PC-3 (cell line): ENCODE data around the gene HRH2. TPM values are rescaled to one million over a fixed set of nuclear protein-coding genes. Genes with fewer than 3 reads are reported as not detected.

Experiments used
- ATAC-seq: fragments of 200-7000 bp; cut with Tn5 transposase; 2 replicates; pipeline ENCODE4 v1.9.1; 2020; ENCODE audit warnings: mild to moderate bottlenecking, moderate library complexity
- BruUV-seq: library from RNA; stranded (reverse); fragments of 400-500 nt; replicated peaks from 2 replicates; lab custom pipeline; 2021; lab: Mats Ljungman, UMichigan
- CTCF ChIA-PET: fragments of 300-600 bp; sonication (Branson Sonifier 250); formaldehyde crosslinking; loops from one replicate; lab custom pipeline; 2022; ENCODE audit warnings: antibody characterized with exemption; lab: Charles Lee
- POLR2A ChIA-PET: fragments of 300-600 bp; sonication (Branson Sonifier 250); formaldehyde crosslinking; loops from one replicate; lab custom pipeline; 2022; ENCODE audit warnings: antibody characterized with exemption; ENCODE audit not compliant: unreplicated experiment; lab: Charles Lee
- DNase-seq: peaks from one replicate; pipeline ENCODE4 v3.0.0-alpha.2; 2015
- H2AFZ ChIP-seq: fragments of 300-600 bp; sonication (generic); 2 replicates; pipeline ENCODE4 v1.6.0; 2016; ENCODE audit warnings: antibody characterized with exemption, low read length
- H3F3A ChIP-seq: fragments of 300-600 bp; sonication (generic); one replicate; pipeline ENCODE4 v1.6.0; 2017; ENCODE audit warnings: antibody characterized with exemption, low read length, control low read depth, mild to moderate bottlenecking; ENCODE audit not compliant: unreplicated experiment
- H3K27ac ChIP-seq: fragments of 300-600 bp; sonication (generic); 2 replicates; pipeline ENCODE4 v1.5.1; 2016; ENCODE audit warnings: mild to moderate bottlenecking, low read length
- H3K27me3 ChIP-seq: fragments of 300-600 bp; sonication (generic); 2 replicates; pipeline ENCODE4 v1.6.1; 2016; ENCODE audit warnings: low read length, mixed read lengths
- H3K36me3 ChIP-seq: fragments of 300-600 bp; sonication (generic); 2 replicates; pipeline ENCODE4 v1.6.1; 2016; ENCODE audit warnings: low read depth, mixed run types, low read length, mixed read lengths
- H3K4me1 ChIP-seq: fragments of 300-600 bp; sonication (generic); 2 replicates; pipeline ENCODE4 v1.5.1; 2016; ENCODE audit warnings: low read length; ENCODE audit not compliant: insufficient read depth
- H3K4me2 ChIP-seq: fragments of 300-600 bp; sonication (generic); 2 replicates; pipeline ENCODE4 v1.6.0; 2016; ENCODE audit warnings: low read length
- H3K4me3 ChIP-seq: fragments of 300-600 bp; sonication (generic); 2 replicates; pipeline ENCODE4 v1.5.1; 2016; ENCODE audit warnings: mild to moderate bottlenecking, low read length, mixed read lengths
- H3K79me2 ChIP-seq: fragments of 300-600 bp; sonication (generic); 2 replicates; pipeline ENCODE4 v1.6.1; 2017; ENCODE audit warnings: low read length, mixed read lengths
- H3K9ac ChIP-seq: fragments of 300-600 bp; sonication (generic); 2 replicates; pipeline ENCODE4 v1.6.0; 2016; ENCODE audit warnings: mild to moderate bottlenecking, low read length
- H3K9me2 ChIP-seq: fragments of 300-600 bp; sonication (generic); replicated peaks from 2 replicates; pipeline ENCODE4 v1.6.1; 2016; ENCODE audit warnings: mixed run types, low read length, mixed read lengths
- H3K9me3 ChIP-seq: fragments of 300-600 bp; sonication (generic); 2 replicates; pipeline ENCODE4 v1.6.1; 2016; ENCODE audit warnings: low read length, mixed read lengths
- H4K20me1 ChIP-seq: fragments of 300-600 bp; sonication (generic); 2 replicates; pipeline ENCODE4 v1.6.1; 2016; ENCODE audit warnings: low read length, mixed read lengths
- EZH2 ChIP-seq: fragments of 300-600 bp; sonication (generic); IDR thresholded peaks from one replicate; pipeline ENCODE4 v1.6.1; 2017; ENCODE audit warnings: antibody characterized with exemption, mild to moderate bottlenecking, low read length; ENCODE audit not compliant: unreplicated experiment
- EZH2phosphoT487 ChIP-seq: fragments of 300-600 bp; sonication (generic); IDR thresholded peaks from 2 replicates; pipeline ENCODE4 v1.6.1; 2018; ENCODE audit warnings: mild to moderate bottlenecking, antibody characterized with exemption, low read length, borderline replicate concordance
- intact Hi-C: fragments of 100-400 bp; cut with micrococcal nuclease; formaldehyde crosslinking; loops from 2 replicates; pipeline ENCODE4 v1.9.0; 2023
- total RNA-seq: library from RNA; depleted of rRNA; stranded (reverse); fragments of >200 nt; gene quantifications from 2 replicates; pipeline ENCODE4 v1.2.3, GENCODE V29; 2014
- TF ChIP-seq, protein P1 (sequence below): fragments of 300-600 bp; sonication (generic); conservative IDR thresholded peaks from 2 replicates; pipeline ENCODE4 v1.5.1; 2017; ENCODE audit warnings: antibody characterized with exemption, low read depth, mild to moderate bottlenecking, low read length

HRH2 gene
- total RNA-seq, 1 experiment from 2014 or later = not detected

DNA sequence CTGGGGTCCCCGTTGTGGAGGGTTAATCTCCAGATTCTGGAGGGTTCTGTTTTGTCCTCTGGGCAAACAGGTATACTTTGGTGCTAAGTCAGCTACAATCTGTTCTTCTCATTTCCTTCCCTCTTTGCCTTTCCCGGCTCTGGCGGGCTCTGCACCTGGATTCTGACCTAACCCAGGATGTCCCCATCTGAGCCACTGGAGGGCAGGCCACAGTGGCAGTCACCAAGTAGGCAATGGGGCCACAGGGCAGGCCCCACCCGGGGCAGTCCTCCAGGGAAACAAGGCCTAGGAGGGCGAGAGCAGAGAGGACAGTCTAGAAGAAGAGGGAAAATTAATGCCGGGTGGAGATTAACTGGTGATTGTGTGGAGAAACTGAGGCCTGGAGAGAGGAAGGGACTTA lies 40.4 kb upstream of the HRH2 start:
- ATAC-seq = no peak
- CTCF ChIA-PET = no interaction called here

DNA sequence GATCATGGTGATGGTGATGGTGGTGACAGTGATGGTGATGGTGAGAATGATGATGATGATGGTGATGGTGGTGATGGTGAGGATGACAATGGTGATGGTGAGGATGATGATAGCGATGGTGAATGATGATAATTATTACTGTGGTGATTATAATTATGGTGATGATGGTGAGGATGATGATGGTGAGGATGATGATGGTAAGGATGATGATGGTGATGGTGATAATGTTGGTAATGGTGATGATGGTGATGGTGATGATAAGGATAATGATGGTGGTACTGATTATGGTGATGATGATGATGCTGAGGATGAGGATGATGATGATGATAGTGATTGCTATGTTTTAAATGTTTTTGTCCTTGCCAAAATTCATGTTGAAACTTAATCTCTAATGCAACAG lies 37.3 kb upstream of the HRH2 start:
- no peak overlapping the region for H2AFZ ChIP-seq
- H3K36me3 ChIP-seq = no peaks in the 10 kb centered on the region
- TF ChIP-seq EZH2 = no peak
- TF ChIP-seq, protein P1, sequence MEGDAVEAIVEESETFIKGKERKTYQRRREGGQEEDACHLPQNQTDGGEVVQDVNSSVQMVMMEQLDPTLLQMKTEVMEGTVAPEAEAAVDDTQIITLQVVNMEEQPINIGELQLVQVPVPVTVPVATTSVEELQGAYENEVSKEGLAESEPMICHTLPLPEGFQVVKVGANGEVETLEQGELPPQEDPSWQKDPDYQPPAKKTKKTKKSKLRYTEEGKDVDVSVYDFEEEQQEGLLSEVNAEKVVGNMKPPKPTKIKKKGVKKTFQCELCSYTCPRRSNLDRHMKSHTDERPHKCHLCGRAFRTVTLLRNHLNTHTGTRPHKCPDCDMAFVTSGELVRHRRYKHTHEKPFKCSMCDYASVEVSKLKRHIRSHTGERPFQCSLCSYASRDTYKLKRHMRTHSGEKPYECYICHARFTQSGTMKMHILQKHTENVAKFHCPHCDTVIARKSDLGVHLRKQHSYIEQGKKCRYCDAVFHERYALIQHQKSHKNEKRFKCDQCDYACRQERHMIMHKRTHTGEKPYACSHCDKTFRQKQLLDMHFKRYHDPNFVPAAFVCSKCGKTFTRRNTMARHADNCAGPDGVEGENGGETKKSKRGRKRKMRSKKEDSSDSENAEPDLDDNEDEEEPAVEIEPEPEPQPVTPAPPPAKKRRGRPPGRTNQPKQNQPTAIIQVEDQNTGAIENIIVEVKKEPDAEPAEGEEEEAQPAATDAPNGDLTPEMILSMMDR = no peak
- no peak for TF ChIP-seq EZH2phosphoT487
- DNase-seq (no peak), ATAC-seq (no peak)
- no peaks in the 10 kb centered on the region for H3K9me2 ChIP-seq
- no peaks in the 10 kb centered on the region for H4K20me1 ChIP-seq
- no peak overlapping the region for H3K4me2 ChIP-seq
- H3K27ac ChIP-seq = no peak overlapping the region
- H3K9me3 ChIP-seq = no peaks in the 10 kb centered on the region
- H3K27me3 ChIP-seq = 0 out of 2 replicates have a peak, but pooled peaks cover 9% of the 10 kb centered on the region
- intact Hi-C loops = no loop called here
- no peak overlapping the region for H3K9ac ChIP-seq
- BruUV-seq = no TSS peak
- CTCF ChIA-PET = no interaction called here
- H3F3A ChIP-seq = no peaks in the 10 kb centered on the region
- POLR2A ChIA-PET = no interaction called here
- H3K4me1 ChIP-seq = no peaks in the 10 kb centered on the region
- H3K4me3 ChIP-seq = no peak overlapping the region
- no peaks in the 10 kb centered on the region for H3K79me2 ChIP-seq

More for the DNA sequence above, 40.4 kb upstream of the HRH2 start:
- POLR2A ChIA-PET = no interaction called here
- intact Hi-C loops = no loop called here
- Histone ChIP-seq H4K20me1 (no peaks in the 10 kb centered on the region), H3K9me2 (no peaks in the 10 kb centered on the region), H3K9ac (no peak overlapping the region), H3K27ac (no peak overlapping the region), H2AFZ (no peak overlapping the region), H3F3A (no peaks in the 10 kb centered on the region), H3K4me2 (no peak overlapping the region), H3K36me3 (no peaks in the 10 kb centered on the region), H3K4me3 (no peak overlapping the region), H3K9me3 (no peaks in the 10 kb centered on the region), H3K79me2 (no peaks in the 10 kb centered on the region), H3K27me3 (peaks cover 23% of the 10 kb centered on the region), H3K4me1 (no peaks in the 10 kb centered on the region)
- TF ChIP-seq EZH2 (no peak), EZH2phosphoT487 (no peak)
- TF ChIP-seq, protein P1 = no peak
- no peak for DNase-seq
- no TSS peak for BruUV-seq

DNA sequence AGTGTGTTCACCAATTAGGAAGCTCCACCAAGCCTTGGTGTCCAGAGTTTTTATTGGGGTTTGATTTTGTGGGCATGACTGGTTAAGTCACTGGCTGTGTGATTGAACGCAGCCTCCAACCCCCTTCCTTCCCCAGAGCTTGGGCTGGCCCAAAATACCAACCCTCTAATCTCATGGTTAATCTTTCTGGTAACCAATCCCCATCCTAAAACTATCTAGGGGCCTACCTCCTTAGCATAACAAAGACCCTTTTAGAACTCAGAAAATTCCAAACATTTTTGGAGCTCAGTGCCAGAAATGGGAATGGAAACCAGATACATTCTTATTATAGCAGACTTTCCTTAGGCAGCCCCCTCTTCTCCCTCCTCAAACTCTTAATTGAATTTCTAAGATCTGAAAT lies 35.9 kb upstream of the HRH2 start:
- no peaks in the 10 kb centered on the region for H3K9me3 ChIP-seq
- no peaks in the 10 kb centered on the region for H4K20me1 ChIP-seq
- H3K27ac ChIP-seq = no peak overlapping the region
- H3K27me3 ChIP-seq = peaks cover 9% of the 10 kb centered on the region; the same call in 1 of the 2 replicates
- no peaks in the 10 kb centered on the region for H3K4me1 ChIP-seq
- no peak overlapping the region for H3K4me2 ChIP-seq
- no peaks in the 10 kb centered on the region for H3K79me2 ChIP-seq
- H2AFZ ChIP-seq = no peak overlapping the region
- ChIA-PET CTCF (no interaction called here), POLR2A (no interaction called here)
- H3F3A ChIP-seq = no peaks in the 10 kb centered on the region
- H3K9me2 ChIP-seq = no peaks in the 10 kb centered on the region
- BruUV-seq = no TSS peak
- H3K9ac ChIP-seq = no peak overlapping the region
- intact Hi-C loops = no loop called here
- DNase-seq (no peak), ATAC-seq (no peak)
- TF ChIP-seq, protein P1 = no peak
- TF ChIP-seq EZH2 = no peak
- TF ChIP-seq EZH2phosphoT487 = no peak
- H3K36me3 ChIP-seq = no peaks in the 10 kb centered on the region
- no peak overlapping the region for H3K4me3 ChIP-seq
